IPS DF 6.9 (cell line): Measurements from ENCODE around the gene DCLK1.

Source experiments
- DNase-seq: peaks from one replicate; pipeline ENCODE4 v3.0.0-alpha.2; 2013; ENCODE audit warnings: low read depth, low spot score
- H3K27ac ChIP-seq: one replicate; pipeline ENCODE4 v1.5.1; 2013; ENCODE audit warnings: low read length, control low read depth
- H3K27me3 ChIP-seq: 2 replicates; pipeline ENCODE4 v1.6.1; 2013; ENCODE audit warnings: mild to moderate bottlenecking, low read length; ENCODE audit not compliant: control insufficient read depth, insufficient read depth
- H3K36me3 ChIP-seq: 2 replicates; pipeline ENCODE4 v1.6.1; 2013; ENCODE audit warnings: low read length; ENCODE audit not compliant: control insufficient read depth, insufficient read depth
- H3K4me1 ChIP-seq: 2 replicates; pipeline ENCODE4 v1.6.1; 2013; ENCODE audit warnings: low read length; ENCODE audit not compliant: control insufficient read depth, insufficient read depth
- H3K4me3 ChIP-seq: 2 replicates; pipeline ENCODE4 v1.5.1; 2013; ENCODE audit warnings: mild to moderate bottlenecking, low read length
- H3K9me3 ChIP-seq: 2 replicates; pipeline ENCODE4 v1.6.1; 2013; ENCODE audit warnings: low read length, inconsistent platforms; ENCODE audit not compliant: control insufficient read depth, insufficient read depth
- WGBS: extraction: QIAGEN DNeasy Blood & Tissue Kit; methylation state at CpG from one replicate; pipeline ENCODE4 v1.1.7; 2013; ENCODE audit warnings: mixed read lengths, missing lambda C conversion rate; ENCODE audit not compliant: insufficient read length, insufficient coverage; 5-methylcytosine and 5-hydroxymethylcytosine counted together

DCLK1 gene

GRCh38 chr13:35782793-35783192 lies 348.4 kb downstream of the DCLK1 start:
- H3K4me1 ChIP-seq, result no peaks in the 10 kb centered on the region
- no peaks in the 10 kb centered on the region for H3K27me3 ChIP-seq
- H3K9me3 ChIP-seq, result no peaks in the 10 kb centered on the region
- H3K27ac ChIP-seq, result no peak overlapping the region
- no CpG with 5 or more reads among the region's 2 CpGs for WGBS
- H3K4me3 ChIP-seq, result no peak overlapping the region
- H3K36me3 ChIP-seq, result no peaks in the 10 kb centered on the region
- no peak for DNase-seq

GRCh38 chr13:35781036-35782000 lies 349.9 kb downstream of the DCLK1 start:
- no peaks in the 10 kb centered on the region for H3K36me3 ChIP-seq
- no peak for DNase-seq
- H3K27ac ChIP-seq, result no peak overlapping the region
- WGBS, result no CpG with 5 or more reads among the region's 7 CpGs
- H3K9me3 ChIP-seq, result no peaks in the 10 kb centered on the region
- H3K27me3 ChIP-seq, result no peaks in the 10 kb centered on the region
- no peaks in the 10 kb centered on the region for H3K4me1 ChIP-seq
- H3K4me3 ChIP-seq, result no peak overlapping the region

GRCh38 chr13:35780613-35781012 lies 350.6 kb downstream of the DCLK1 start:
- H3K4me1 ChIP-seq, result no peaks in the 10 kb centered on the region
- no peaks in the 10 kb centered on the region for H3K36me3 ChIP-seq
- H3K27me3 ChIP-seq, result no peaks in the 10 kb centered on the region
- DNase-seq, result no peak
- no CpG with 5 or more reads among the region's 4 CpGs for WGBS
- H3K9me3 ChIP-seq, result no peaks in the 10 kb centered on the region
- H3K27ac ChIP-seq, result no peak overlapping the region
- no peak overlapping the region for H3K4me3 ChIP-seq

DNA sequence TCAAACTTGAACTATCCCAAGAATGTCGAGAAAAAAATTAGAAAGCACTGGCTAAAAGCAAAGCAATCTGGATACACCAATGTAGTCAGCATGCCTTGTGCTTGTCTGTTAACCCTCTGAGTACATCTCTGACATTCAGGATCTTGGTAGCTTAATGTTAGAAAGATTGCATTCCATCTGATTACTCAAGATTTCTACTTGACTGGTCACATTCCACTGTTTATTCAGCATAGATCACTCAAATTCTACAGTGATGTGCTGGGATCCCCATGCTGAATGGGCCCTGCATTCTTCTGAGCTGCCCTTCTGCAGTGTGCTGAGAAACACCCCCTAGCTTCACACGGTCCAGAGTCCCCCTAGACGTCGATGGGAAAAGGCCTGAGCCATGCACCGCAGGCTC lies 359.3 kb downstream of the DCLK1 start:
- Histone ChIP-seq H3K36me3 (no peaks in the 10 kb centered on the region), H3K4me3 (no peak overlapping the region), H3K9me3 (no peaks in the 10 kb centered on the region), H3K27me3 (no peaks in the 10 kb centered on the region), H3K4me1 (no peaks in the 10 kb centered on the region), H3K27ac (no peak overlapping the region)
- no peak for DNase-seq
- WGBS, result no CpG with 5 or more reads among the region's 5 CpGs

DNA sequence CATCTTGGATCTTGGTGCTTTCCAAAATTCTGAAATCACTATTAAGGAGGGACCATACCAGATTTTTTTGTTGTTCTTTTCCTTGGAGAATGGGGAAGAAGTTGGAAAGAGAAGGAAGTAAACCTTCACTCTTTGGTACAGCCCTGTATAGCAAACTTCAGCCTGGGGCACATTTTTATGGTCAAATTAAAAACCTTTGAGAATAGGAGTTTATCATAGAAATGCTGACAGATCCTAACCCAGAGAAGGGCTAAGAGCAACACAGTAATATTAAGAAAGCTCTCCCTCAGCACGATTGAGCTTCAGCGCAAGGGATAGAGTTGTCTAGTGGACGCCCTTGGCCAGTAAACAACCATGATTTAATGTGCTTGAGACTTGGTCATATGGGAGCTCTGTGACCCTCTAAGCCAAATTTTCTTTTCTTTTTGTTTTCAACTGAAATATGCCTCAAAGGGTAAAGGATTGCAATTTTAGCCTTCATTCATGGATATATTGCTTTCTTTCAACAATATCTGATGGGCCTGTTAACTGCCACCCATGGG lies 360.4 kb downstream of the DCLK1 start:
- no CpG with 5 or more reads among the region's 3 CpGs for WGBS
- no peak overlapping the region for H3K4me3 ChIP-seq
- no peak overlapping the region for H3K27ac ChIP-seq
- no peaks in the 10 kb centered on the region for H3K36me3 ChIP-seq
- H3K27me3 ChIP-seq, result no peaks in the 10 kb centered on the region
- no peak for DNase-seq
- no peaks in the 10 kb centered on the region for H3K4me1 ChIP-seq
- no peaks in the 10 kb centered on the region for H3K9me3 ChIP-seq

DNA sequence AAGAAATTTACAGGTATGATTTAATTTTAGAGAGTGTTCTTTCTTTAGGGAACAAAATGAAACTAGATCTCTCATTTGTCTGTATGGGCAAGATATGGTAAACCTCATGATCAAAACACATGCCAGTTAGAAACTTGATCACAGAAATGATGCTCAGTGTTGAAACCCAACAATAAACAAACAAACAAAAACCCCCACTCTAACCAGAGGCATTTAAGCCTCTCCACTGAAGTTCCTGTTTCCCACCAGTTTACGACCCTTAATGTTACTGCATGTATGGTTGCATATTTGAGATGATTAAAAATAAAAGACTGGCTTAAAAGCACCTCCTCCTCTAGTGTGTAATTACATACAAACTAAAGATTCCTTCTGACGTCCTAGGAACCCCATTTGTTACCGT lies 361.4 kb downstream of the DCLK1 start:
- Histone ChIP-seq H3K36me3 (no peaks in the 10 kb centered on the region), H3K27me3 (no peaks in the 10 kb centered on the region), H3K4me3 (no peak overlapping the region), H3K9me3 (no peaks in the 10 kb centered on the region), H3K4me1 (no peaks in the 10 kb centered on the region), H3K27ac (no peak overlapping the region)
- no peak for DNase-seq
- no CpG with 5 or more reads among the region's 3 CpGs for WGBS

DNA sequence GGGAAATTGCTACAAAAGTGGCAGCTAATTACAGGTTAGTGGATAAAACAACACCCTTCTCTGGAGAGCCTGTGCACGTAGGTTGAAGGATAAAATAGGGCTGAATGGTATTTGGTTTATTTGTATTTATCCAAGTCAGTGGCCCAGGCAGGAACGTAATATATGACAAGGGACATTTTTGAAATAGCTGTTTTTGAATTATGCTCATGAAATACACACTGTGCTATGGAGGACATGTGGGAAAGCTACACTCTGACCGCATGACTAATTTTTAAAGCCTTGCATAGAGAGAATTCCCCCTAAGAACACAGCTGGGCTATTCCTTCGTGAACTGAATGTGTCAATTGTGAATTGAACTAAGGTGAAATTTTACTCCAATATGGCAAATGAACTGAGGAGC lies 362.6 kb downstream of the DCLK1 start:
- H3K4me3 ChIP-seq, result no peak overlapping the region
- no peak overlapping the region for H3K27ac ChIP-seq
- no peaks in the 10 kb centered on the region for H3K9me3 ChIP-seq
- no CpG with 5 or more reads among the region's 4 CpGs for WGBS
- no peaks in the 10 kb centered on the region for H3K27me3 ChIP-seq
- no peak for DNase-seq
- no peaks in the 10 kb centered on the region for H3K4me1 ChIP-seq
- no peaks in the 10 kb centered on the region for H3K36me3 ChIP-seq

DNA sequence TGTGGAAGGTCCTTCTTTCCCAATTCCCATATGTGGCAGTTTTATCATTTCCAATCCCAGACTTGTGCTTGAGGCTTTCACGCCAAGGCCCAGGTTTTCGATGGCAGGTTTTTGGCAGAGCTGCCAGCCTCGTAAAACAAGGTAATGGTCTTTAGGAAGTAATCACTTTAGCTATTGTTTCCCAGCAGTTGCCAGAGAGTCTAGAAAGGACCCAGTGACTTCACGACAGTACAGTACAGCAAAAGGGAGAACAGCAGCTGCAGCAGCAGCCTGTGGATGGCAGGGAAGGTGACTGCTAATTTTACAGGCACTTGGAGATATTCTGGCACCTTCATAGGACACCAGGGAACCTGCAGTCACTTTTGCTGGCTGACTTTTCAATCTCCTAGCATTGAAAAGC lies 363.1 kb downstream of the DCLK1 start:
- Histone ChIP-seq H3K9me3 (no peaks in the 10 kb centered on the region), H3K36me3 (no peaks in the 10 kb centered on the region), H3K27me3 (no peaks in the 10 kb centered on the region), H3K27ac (no peak overlapping the region), H3K4me1 (no peaks in the 10 kb centered on the region), H3K4me3 (no peak overlapping the region)
- WGBS, result no CpG with 5 or more reads among the region's 4 CpGs
- DNase-seq, result no peak

DNA sequence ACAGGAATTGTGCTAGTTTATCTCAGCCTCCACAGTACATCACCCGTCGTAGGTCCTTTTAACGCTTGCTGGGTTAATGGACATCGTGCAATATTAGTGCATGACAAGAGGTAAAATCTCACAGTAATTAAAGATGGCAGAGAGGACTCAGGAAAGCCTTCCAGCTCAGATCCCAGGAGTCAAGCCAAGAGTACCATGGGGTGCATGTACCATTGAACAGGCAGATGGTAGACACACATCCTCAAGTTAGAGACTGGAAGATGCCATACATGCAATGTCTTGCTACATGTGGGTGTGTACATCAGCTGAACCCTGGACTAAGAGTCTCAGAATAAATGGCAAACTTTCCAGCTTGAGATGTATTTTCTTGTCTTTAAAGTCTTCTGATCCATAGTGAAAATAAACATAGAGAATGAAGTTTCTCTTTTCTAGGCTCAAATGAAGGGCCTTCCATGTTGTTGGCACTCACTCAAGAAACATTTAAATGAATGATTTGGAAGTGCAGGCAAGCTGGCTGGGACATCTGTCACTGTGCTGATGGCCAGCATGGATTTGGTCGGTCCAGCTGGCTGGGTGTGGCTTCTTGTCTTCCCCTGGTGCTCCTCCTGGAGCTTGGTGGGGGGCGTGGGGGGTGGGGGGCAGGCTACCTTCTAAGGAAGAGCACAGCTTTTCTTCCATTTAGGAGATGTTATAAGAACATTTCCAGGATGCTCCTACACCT lies 363.8 kb downstream of the DCLK1 start:
- no CpG with 5 or more reads among the region's 6 CpGs for WGBS
- no peaks in the 10 kb centered on the region for H3K9me3 ChIP-seq
- H3K36me3 ChIP-seq, result no peaks in the 10 kb centered on the region
- H3K4me1 ChIP-seq, result no peaks in the 10 kb centered on the region
- no peak for DNase-seq
- no peak overlapping the region for H3K27ac ChIP-seq
- no peak overlapping the region for H3K4me3 ChIP-seq
- H3K27me3 ChIP-seq, result no peaks in the 10 kb centered on the region

DNA sequence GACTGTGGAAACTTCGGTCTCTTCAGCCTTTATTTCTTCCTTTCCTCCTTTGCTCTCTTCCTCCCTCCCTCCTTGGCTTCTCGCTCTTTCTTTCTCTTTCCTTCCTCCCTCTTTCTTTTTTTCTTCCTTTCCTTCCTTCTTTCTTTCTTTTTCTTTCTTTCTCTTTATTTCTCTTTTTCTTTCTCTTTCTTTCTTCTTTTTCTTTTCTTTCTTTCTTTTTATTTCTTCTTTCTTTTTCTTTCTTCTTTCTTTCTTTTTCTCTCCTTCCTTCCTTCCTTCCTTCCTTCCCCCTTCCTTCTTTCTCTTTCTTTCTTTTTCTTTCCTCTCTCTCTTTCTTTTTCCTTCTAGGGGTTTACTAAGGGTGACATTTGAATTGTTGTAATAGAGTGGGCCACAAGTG lies 364.5 kb downstream of the DCLK1 start:
- H3K4me1 ChIP-seq, result no peaks in the 10 kb centered on the region
- H3K27me3 ChIP-seq, result no peaks in the 10 kb centered on the region
- H3K4me3 ChIP-seq, result no peak overlapping the region
- no CpG with 5 or more reads among the region's 2 CpGs for WGBS
- DNase-seq, result no peak
- no peak overlapping the region for H3K27ac ChIP-seq
- no peaks in the 10 kb centered on the region for H3K9me3 ChIP-seq
- no peaks in the 10 kb centered on the region for H3K36me3 ChIP-seq
